ENCODE measurements around the gene RHOT2. TPM values are rescaled to one million over a fixed set of nuclear protein-coding genes. Genes with fewer than 3 reads are reported as not detected.

The RHOT2 gene
- total RNA-seq, 1 experiment from 2014 or later, result 98.5 TPM

GRCh38 chr16:706189-707061 lies 38.5 kb downstream of the RHOT2 start:
- 0 out of 4 replicates have a peak overlapping the region, but pooled peaks of 1 of the 2 experiments have one; percentile 4 for H3K4me3 ChIP-seq (replicated peaks in 1 of 2; ENCODE audit: low read depth in 1 of 2, low read length in 2 of 2)
- CTCF ChIA-PET, result no interaction called here
- TF ChIP-seq SRF (IDR thresholded peaks at IDR 0.05; ENCODE audit: low read depth), result no peak
- TF ChIP-seq REST (IDR thresholded peaks at IDR 0.05; ENCODE audit: low read depth), result no peak
- TF ChIP-seq, protein P1, sequence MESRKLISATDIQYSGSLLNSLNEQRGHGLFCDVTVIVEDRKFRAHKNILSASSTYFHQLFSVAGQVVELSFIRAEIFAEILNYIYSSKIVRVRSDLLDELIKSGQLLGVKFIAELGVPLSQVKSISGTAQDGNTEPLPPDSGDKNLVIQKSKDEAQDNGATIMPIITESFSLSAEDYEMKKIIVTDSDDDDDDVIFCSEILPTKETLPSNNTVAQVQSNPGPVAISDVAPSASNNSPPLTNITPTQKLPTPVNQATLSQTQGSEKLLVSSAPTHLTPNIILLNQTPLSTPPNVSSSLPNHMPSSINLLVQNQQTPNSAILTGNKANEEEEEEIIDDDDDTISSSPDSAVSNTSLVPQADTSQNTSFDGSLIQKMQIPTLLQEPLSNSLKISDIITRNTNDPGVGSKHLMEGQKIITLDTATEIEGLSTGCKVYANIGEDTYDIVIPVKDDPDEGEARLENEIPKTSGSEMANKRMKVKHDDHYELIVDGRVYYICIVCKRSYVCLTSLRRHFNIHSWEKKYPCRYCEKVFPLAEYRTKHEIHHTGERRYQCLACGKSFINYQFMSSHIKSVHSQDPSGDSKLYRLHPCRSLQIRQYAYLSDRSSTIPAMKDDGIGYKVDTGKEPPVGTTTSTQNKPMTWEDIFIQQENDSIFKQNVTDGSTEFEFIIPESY (IDR thresholded peaks at IDR 0.05; ENCODE audit: extremely low read depth, insufficient replicate concordance, low read length), result no peak
- TF ChIP-seq ZFX (IDR thresholded peaks at IDR 0.05), result no peak
- TF ChIP-seq, protein P2, sequence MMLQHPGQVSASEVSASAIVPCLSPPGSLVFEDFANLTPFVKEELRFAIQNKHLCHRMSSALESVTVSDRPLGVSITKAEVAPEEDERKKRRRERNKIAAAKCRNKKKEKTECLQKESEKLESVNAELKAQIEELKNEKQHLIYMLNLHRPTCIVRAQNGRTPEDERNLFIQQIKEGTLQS (IDR thresholded peaks at IDR 0.05), result no peak
- TF ChIP-seq EZH2 (IDR thresholded peaks at IDR 0.05), result no peak
- no peak for TF ChIP-seq EGR1 (IDR thresholded peaks at IDR 0.05; ENCODE audit: low read depth)
- TF ChIP-seq JUND (IDR thresholded peaks at IDR 0.05), result no peak
- no peak for TF ChIP-seq FOSL1 (IDR thresholded peaks at IDR 0.05; ENCODE audit: low read depth)
- TF ChIP-seq CEBPB (IDR thresholded peaks at IDR 0.05; ENCODE audit: low read depth), result no peak
- TF ChIP-seq EZH2phosphoT487 (IDR thresholded peaks at IDR 0.05; ENCODE audit: borderline replicate concordance), result no peak
- no peak for TF ChIP-seq SP1 (IDR thresholded peaks at IDR 0.05; ENCODE audit: low read depth)
- H3K4me2 ChIP-seq (ENCODE audit: low read length), result peak overlapping the region; percentile 45
- peak overlapping the region; percentile 18; the same call in 1 of the 2 replicates for H3K27ac ChIP-seq (ENCODE audit: low read depth, low read length)
- POLR2A ChIA-PET, result interaction anchor here (1.4 to 1.7 kb wide), 2 partner anchors 14 to 82 kb away, joined by 4 to 7 read pairs; partner anchors contain the start of genes CHTF18 and RPUSD1
- H3K9me3 ChIP-seq (ENCODE audit: control insufficient read depth in 1 of 2, insufficient read depth in 1 of 2, low read depth in 1 of 2, low read length in 2 of 2), result no peaks in the 10 kb centered on the region
- no peaks in the 10 kb centered on the region for H3K27me3 ChIP-seq (ENCODE audit: insufficient read depth, low read length)
- no peak overlapping the region for H2AFZ ChIP-seq (ENCODE audit: low read depth, low read length, poor library complexity, severe bottlenecking)
- no peaks in the 10 kb centered on the region; a peak in 2 of 4 replicates for H3K36me3 ChIP-seq (ENCODE audit: control insufficient read depth in 1 of 2, insufficient read depth in 2 of 2, low read length in 2 of 2)
- ATAC-seq (no peak), DNase-seq (ENCODE audit: low read depth, low spot score) (no peak)
- intact Hi-C loops (cut with micrococcal nuclease), result no loop called here
- no peaks in the 10 kb centered on the region for H3K9me2 ChIP-seq (ENCODE audit: insufficient read depth)
- RAD21 ChIA-PET (ENCODE audit: low non-redundant PET in 1 of 2, low total read pairs in 2 of 2, uncharacterized antibody in 2 of 2, unreplicated experiment in 2 of 2), result no interaction called here
- peaks cover 0 to 33% of the 10 kb centered on the region in 2 experiments; a peak in 3 of 4 replicates for H3K4me1 ChIP-seq (ENCODE audit: control insufficient read depth in 1 of 2, insufficient read depth in 2 of 2, low read length in 2 of 2)
- no peak overlapping the region for H3K9ac ChIP-seq (ENCODE audit: low read length)
- H3K79me2 ChIP-seq (ENCODE audit: insufficient read depth, low read length), result peaks cover 34% of the 10 kb centered on the region
- BruUV-seq (replicated peaks), result no TSS peak
- H4K20me1 ChIP-seq (ENCODE audit: insufficient read depth), result no peaks in the 10 kb centered on the region

All from HCT116 (cell line).